Neutrophil (primary cell): ENCODE results near the gene GMDS.

Experiments
- H3K27ac ChIP-seq: fragments of 200-600 bp; sonication (generic); 2 replicates; pipeline ENCODE4 v1.5.1; 2016; ENCODE audit warnings: mild to moderate bottlenecking, moderate library complexity
- H3K27me3 ChIP-seq: fragments of 200-600 bp; sonication (generic); 2 replicates; pipeline ENCODE4 v1.6.0; 2016; ENCODE audit warnings: mild to moderate bottlenecking
- H3K36me3 ChIP-seq: fragments of 200-600 bp; sonication (generic); 2 replicates; pipeline ENCODE4 v1.5.1; 2017
- H3K4me1 ChIP-seq, 2 experiments: fragments of 200-600 bp in 1 of 2; sonication (generic) in 1 of 2; 1 replicate in 1 of 2; 2 replicates in 1 of 2; pipeline versions ENCODE4 v1.5.1 to v1.6.1; 2013 to 2016; ENCODE audit warnings: low read depth in 1 of 2, low read length in 1 of 2, mild to moderate bottlenecking in 1 of 2, moderate library complexity in 1 of 2; ENCODE audit not compliant: control insufficient read depth in 1 of 2, insufficient read depth in 1 of 2
- H3K4me3 ChIP-seq, 2 experiments: fragments of 200-600 bp in 1 of 2; sonication (generic) in 1 of 2; 1 replicate in 1 of 2; 2 replicates in 1 of 2; pipeline ENCODE4 v1.5.1; 2013 to 2016; ENCODE audit warnings: low read depth in 1 of 2, low read length in 1 of 2, mild to moderate bottlenecking in 1 of 2, moderate library complexity in 1 of 2
- H3K9me3 ChIP-seq: fragments of 200-600 bp; sonication (generic); 2 replicates; pipeline ENCODE4 v1.5.1; 2016
- CTCF ChIP-seq: fragments of 200-600 bp; sonication (generic); IDR thresholded peaks from 2 replicates; pipeline ENCODE4 v1.5.1; 2016; ENCODE audit warnings: antibody characterized with exemption

The GMDS gene

GRCh38 chr6:2132916-2133315, 112.5 kb downstream of the GMDS start:
- TF ChIP-seq CTCF = no peak

GRCh38 chr6:2132416-2132815, 113.0 kb downstream of the GMDS start:
- H3K27me3 ChIP-seq = no peaks in the 10 kb centered on the region
- peaks cover 0 to 3% of the 10 kb centered on the region in 2 experiments for H3K4me1 ChIP-seq
- H3K4me3 ChIP-seq = no peak overlapping the region
- TF ChIP-seq CTCF = no peak
- no peaks in the 10 kb centered on the region for H3K9me3 ChIP-seq
- H3K36me3 ChIP-seq = no peaks in the 10 kb centered on the region
- no peak overlapping the region for H3K27ac ChIP-seq

More at GRCh38 chr6:2132916-2133315, 112.5 kb downstream of the GMDS start:
- Histone ChIP-seq H3K27ac (no peak overlapping the region), H3K27me3 (no peaks in the 10 kb centered on the region), H3K9me3 (no peaks in the 10 kb centered on the region), H3K4me1 (no peaks in the 10 kb centered on the region), H3K36me3 (no peaks in the 10 kb centered on the region), H3K4me3 (no peak overlapping the region)

- Histone ChIP-seq H3K4me3 (no peak overlapping the region), H3K27ac (no peak overlapping the region)
- TF ChIP-seq CTCF = no peak
Observed at GRCh38 chr6:2129182-2129621, 116.2 kb downstream of the GMDS start.

GRCh38 chr6:2127484-2127911, 117.9 kb downstream of the GMDS start:
- Histone ChIP-seq H3K27ac (no peak overlapping the region), H3K4me1 (peaks cover 3 to 25% of the 10 kb centered on the region in 2 experiments), H3K9me3 (no peaks in the 10 kb centered on the region), H3K4me3 (no peak overlapping the region), H3K27me3 (peaks cover 6% of the 10 kb centered on the region), H3K36me3 (no peaks in the 10 kb centered on the region)
- TF ChIP-seq CTCF = no peak

More at GRCh38 chr6:2129182-2129621, 116.2 kb downstream of the GMDS start:
- no peaks in the 10 kb centered on the region for H3K36me3 ChIP-seq
- H3K9me3 ChIP-seq = no peaks in the 10 kb centered on the region
- H3K27me3 ChIP-seq = peaks cover 6% of the 10 kb centered on the region
- peaks cover 3 to 23% of the 10 kb centered on the region in 2 experiments for H3K4me1 ChIP-seq

GRCh38 chr6:2126351-2126750, 119.1 kb downstream of the GMDS start:
- peaks cover 6% of the 10 kb centered on the region for H3K27me3 ChIP-seq

More at GRCh38 chr6:2126351-2126750, 119.1 kb downstream of the GMDS start:
- Histone ChIP-seq H3K4me1 (peaks cover 3 to 25% of the 10 kb centered on the region in 2 experiments), H3K36me3 (no peaks in the 10 kb centered on the region), H3K4me3 (no peak overlapping the region), H3K9me3 (no peaks in the 10 kb centered on the region), H3K27ac (no peak overlapping the region)
- no peak for TF ChIP-seq CTCF
